Gastrocnemius medialis (tissue), 4 donors: Measurements from ENCODE around the gene SIDT2. TPM values are rescaled to one million over a fixed set of nuclear protein-coding genes. Genes with fewer than 3 reads are reported as not detected.

Source experiments
- ATAC-seq, 2 donors: fragments of 150-250 bp; one replicate each; pipeline ENCODE4 v1.9.1; 2016
- DNase-seq, 2 donors: peaks; one replicate each; pipeline ENCODE4 v3.0.0-alpha.2; 2019
- H3K27ac ChIP-seq, 4 donors: fragments of 200-600 bp; sonication (generic); 1 replicate in 1 of 4; 2 replicates in 3 of 4; pipeline ENCODE4 v1.5.1; 2016 to 2018; ENCODE audit warnings: mild to moderate bottlenecking in 2 of 4, moderate library complexity in 1 of 4
- H3K27me3 ChIP-seq, 3 donors: fragments of 200-600 bp; sonication (generic) in 2 of 3; 1 replicate in 1 of 3; 2 replicates in 2 of 3; pipeline versions ENCODE4 v1.5.1 to v1.6.0; 2016 to 2019; ENCODE audit warnings: mild to moderate bottlenecking in 1 of 3, moderate library complexity in 1 of 3
- H3K36me3 ChIP-seq, 2 donors: fragments of 200-600 bp; sonication (generic) in 1 of 2; one replicate each; pipeline ENCODE4 v1.5.1; 2017 to 2018
- H3K4me1 ChIP-seq, 2 donors: fragments of 200-600 bp; sonication (generic) in 1 of 2; one replicate each; pipeline ENCODE4 v1.5.1; 2016 to 2017; ENCODE audit warnings: mild to moderate bottlenecking in 2 of 2
- H3K4me3 ChIP-seq, 4 donors: fragments of 200-600 bp; sonication (generic) in 3 of 4; 1 replicate in 1 of 4; 2 replicates in 3 of 4; pipeline ENCODE4 v1.5.1; 2016 to 2019; ENCODE audit warnings: mild to moderate bottlenecking in 2 of 4
- H3K9me3 ChIP-seq, 3 donors: fragments of 200-600 bp; sonication (generic) in 2 of 3; 1 replicate in 1 of 3; 2 replicates in 2 of 3; pipeline ENCODE4 v1.5.1; 2016 to 2019
- CTCF ChIP-seq, 5 experiments: fragments of 450-650 bp in 3 of 5; fragments of 200-600 bp in 2 of 5; sonication (generic) in 2 of 5; IDR thresholded peaks in 4 of 5; conservative IDR thresholded peaks in 1 of 5; 1 replicate in 4 of 5; 2 replicates in 1 of 5; pipeline ENCODE4 v1.5.1; 2016 to 2019; ENCODE audit warnings: antibody characterized with exemption in 5 of 5, mild to moderate bottlenecking in 3 of 5, moderate library complexity in 3 of 5
- POLR2A ChIP-seq, 2 donors: fragments of 450-650 bp; IDR thresholded peaks; one replicate each; pipeline ENCODE4 v1.6.1; 2017; ENCODE audit warnings: antibody characterized with exemption in 2 of 2, mild to moderate bottlenecking in 2 of 2, moderate library complexity in 2 of 2
- in situ Hi-C, 4 donors: fragments of 200-750 bp; cut with MboI; loops; one replicate each; pipeline versions ENCODE4 v1.15.0 to v1.8.0; 2017; ENCODE audit warnings: low sequenced_read_pairs in 4 of 4
- intact Hi-C: fragments of 100-400 bp; cut with DNase I; formaldehyde crosslinking; loops from one replicate; pipeline ENCODE4 v1.15.1; 2023; ENCODE audit warnings: low total_unique reads
- total RNA-seq, 4 donors: library from RNA; depleted of rRNA; stranded (reverse); fragments of >200 nt; gene quantifications; one replicate each; pipeline versions ENCODE4 v1.1.0 to v1.2.3, GENCODE V29; 2016

Gene SIDT2
- total RNA-seq, 4 donors from 2014 or later, result 14.3 to 33.9 (median 17.7) TPM

DNA sequence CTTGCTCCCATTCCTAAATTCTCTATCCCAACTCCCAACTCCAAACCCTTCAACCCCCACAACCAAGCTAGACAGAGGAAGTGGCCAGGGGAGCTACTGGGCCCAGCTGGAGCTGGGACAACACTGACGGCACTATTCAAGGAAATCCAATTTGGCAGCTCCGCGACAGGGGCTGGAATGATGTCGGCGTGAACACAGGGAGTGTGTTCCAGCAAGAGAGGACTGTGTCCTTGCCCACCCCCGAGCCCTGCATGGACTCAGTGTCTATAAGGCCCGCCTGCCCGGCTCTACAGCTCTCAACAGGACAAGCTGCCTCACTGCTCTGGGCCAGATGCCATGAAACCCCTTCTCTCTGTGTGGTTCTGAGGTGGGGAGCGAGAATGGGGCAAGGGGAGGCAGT is 42.0 kb downstream of the SIDT2 start:
- intact Hi-C loops, result no loop called here
- peak overlapping the region; percentile 80 to 87 (median 82) for H3K27ac ChIP-seq
- peak; percentile 27 to 74 for DNase-seq
- in situ Hi-C loops, result loop anchor here (10.0 kb wide), 4 partner anchors 106 to 436 kb away; partner anchors contain the start of gene ZPR1 (in 1 of the 4)
- peak; percentile 17 to 20 for ATAC-seq
- no peaks in the 10 kb centered on the region for H3K9me3 ChIP-seq
- no peak overlapping the region for H3K4me3 ChIP-seq
- H3K27me3 ChIP-seq, result no peaks in the 10 kb centered on the region
- H3K4me1 ChIP-seq, result peaks cover 45 to 46% of the 10 kb centered on the region in 2 donors
- H3K36me3 ChIP-seq, result peaks cover 4 to 53% of the 10 kb centered on the region in 2 donors
- no peak for TF ChIP-seq CTCF (IDR thresholded peaks at IDR 0.05 in 4 of 5, conservative IDR thresholded peaks at IDR 0.05 in 1 of 5)
- TF ChIP-seq POLR2A (IDR thresholded peaks at IDR 0.05), result no peak

DNA sequence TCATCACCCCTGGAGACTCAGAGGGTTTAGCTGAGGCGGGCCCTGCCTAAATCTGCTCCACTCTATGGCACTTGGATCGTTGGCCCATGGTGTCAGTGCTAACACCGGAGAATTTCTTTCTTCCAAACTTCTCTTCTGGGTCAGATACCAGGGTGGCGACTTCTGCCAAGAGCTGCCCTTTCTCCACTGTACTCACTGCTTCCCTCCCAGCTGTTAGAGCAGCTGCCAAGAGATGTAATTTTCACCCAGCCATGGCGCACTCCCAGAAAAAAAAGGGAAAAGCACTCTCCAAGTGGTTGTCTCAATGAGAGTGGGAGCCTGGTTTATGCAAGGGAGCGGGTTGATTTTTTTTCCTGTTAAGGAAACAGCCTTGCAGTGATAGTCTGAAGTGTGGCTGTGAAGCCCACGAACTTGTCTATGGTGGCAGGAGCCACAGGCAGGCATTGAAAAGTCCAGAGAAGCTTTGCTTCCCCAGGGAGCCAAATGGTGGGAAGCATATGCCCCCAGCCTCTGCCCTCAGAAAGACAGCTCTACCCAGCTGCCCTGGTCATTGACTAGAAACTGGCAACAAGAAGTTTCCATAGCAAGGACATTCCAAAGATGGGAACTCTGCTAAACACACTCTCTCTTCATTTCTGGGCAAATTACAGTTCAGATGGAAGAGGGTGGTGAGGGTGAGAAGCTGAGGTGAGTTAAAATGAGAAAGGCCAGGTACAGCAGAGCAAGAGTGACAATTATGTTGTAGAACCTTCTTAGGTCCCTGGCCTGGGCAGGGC is 42.6 kb downstream of the SIDT2 start:
- H3K4me3 ChIP-seq, result peak overlapping the region in 1 of 4 donors; percentile 25
- H3K27ac ChIP-seq, result peak overlapping the region; percentile 80 to 87 (median 82)
- H3K27me3 ChIP-seq, result no peaks in the 10 kb centered on the region
- no peaks in the 10 kb centered on the region for H3K9me3 ChIP-seq
- peaks cover 4 to 48% of the 10 kb centered on the region in 2 donors for H3K36me3 ChIP-seq
- H3K4me1 ChIP-seq, result peaks cover 46 to 48% of the 10 kb centered on the region in 2 donors
- TF ChIP-seq CTCF (IDR thresholded peaks at IDR 0.05 in 4 of 5, conservative IDR thresholded peaks at IDR 0.05 in 1 of 5) (no peak), POLR2A (IDR thresholded peaks at IDR 0.05) (no peak)
- intact Hi-C loops (no loop called here), in situ Hi-C loops (loop anchor here (10.0 kb wide), 4 partner anchors 106 to 436 kb away; partner anchors contain the start of gene ZPR1 (in 1 of the 4))
- ATAC-seq, result peak; percentile 66 to 80
- DNase-seq, result peak; percentile 60 to 86

GRCh38 chr11:117221775-117222517 is 43.4 kb downstream of the SIDT2 start:
- no peaks in the 10 kb centered on the region for H3K9me3 ChIP-seq
- peaks cover 4 to 46% of the 10 kb centered on the region in 2 donors for H3K36me3 ChIP-seq
- intact Hi-C loops (no loop called here), in situ Hi-C loops (loop anchor here (10.0 kb wide), 4 partner anchors 107 to 437 kb away; partner anchors contain the start of gene ZPR1 (in 1 of the 4))
- TF ChIP-seq CTCF (IDR thresholded peaks at IDR 0.05 in 4 of 5, conservative IDR thresholded peaks at IDR 0.05 in 1 of 5) (no peak), POLR2A (IDR thresholded peaks at IDR 0.05) (peak in 1 of 2 donors; percentile 26)
- H3K27ac ChIP-seq, result peak overlapping the region; percentile 80 to 87 (median 82)
- no peaks in the 10 kb centered on the region for H3K27me3 ChIP-seq
- ATAC-seq (peak; percentile 50 to 54), DNase-seq (peak; percentile 61 to 83)
- H3K4me3 ChIP-seq, result peak overlapping the region in 2 of 4 donors; percentile 15 to 25
- H3K4me1 ChIP-seq, result peaks cover 46 to 49% of the 10 kb centered on the region in 2 donors

GRCh38 chr11:117222991-117223740 is 44.6 kb downstream of the SIDT2 start:
- H3K27me3 ChIP-seq, result no peaks in the 10 kb centered on the region
- no peaks in the 10 kb centered on the region for H3K9me3 ChIP-seq
- DNase-seq (no peak), ATAC-seq (no peak)
- TF ChIP-seq CTCF (IDR thresholded peaks at IDR 0.05 in 4 of 5, conservative IDR thresholded peaks at IDR 0.05 in 1 of 5) (no peak), POLR2A (IDR thresholded peaks at IDR 0.05) (no peak)
- H3K27ac ChIP-seq, result peak overlapping the region; percentile 80 to 87 (median 82)
- H3K36me3 ChIP-seq, result peaks cover 0 to 46% of the 10 kb centered on the region in 2 donors
- intact Hi-C loops (no loop called here), in situ Hi-C loops (loop anchor here (10.0 kb wide), 4 partner anchors 108 to 438 kb away; partner anchors contain the start of gene ZPR1 (in 1 of the 4))
- H3K4me1 ChIP-seq, result peaks cover 46 to 49% of the 10 kb centered on the region in 2 donors
- H3K4me3 ChIP-seq, result no peak overlapping the region
